HL-60 (cell line): ENCODE data around the gene IL15.

Experiments used
- DNase-seq, 2 experiments: peaks; one replicate each; pipeline ENCODE4 v3.0.0-alpha.2; 2010 to 2020; ENCODE audit warnings: low read depth in 1 of 2, low spot score in 1 of 2
- H3K27ac ChIP-seq: fragments of 250-450 bp; sonication (Bioruptor Pico); replicated peaks from 2 replicates; pipeline ENCODE4 v1.5.1; 2020; ENCODE audit warnings: mild to moderate bottlenecking, moderate library complexity
- H3K27me3 ChIP-seq: fragments of 250-450 bp; sonication (Bioruptor Pico); 2 replicates; pipeline ENCODE4 v1.5.1; 2021; ENCODE audit warnings: mild to moderate bottlenecking, moderate library complexity; ENCODE audit not compliant: insufficient read depth, poor library complexity, severe bottlenecking
- H3K4me3 ChIP-seq: replicated peaks from 2 replicates; pipeline ENCODE4 v1.5.1; 2011; ENCODE audit warnings: mild to moderate bottlenecking, control low read depth, low read length; ENCODE audit not compliant: insufficient read depth
- CTCF ChIP-seq: IDR thresholded peaks from one replicate; pipeline ENCODE4 v1.5.1; 2011; ENCODE audit warnings: low read length, control low read depth, inconsistent platforms; ENCODE audit not compliant: insufficient read depth
- GABPA ChIP-seq: IDR thresholded peaks from 2 replicates; pipeline ENCODE4 v1.6.1; 2012; ENCODE audit warnings: low read depth
- POLR2AphosphoS5 ChIP-seq: IDR thresholded peaks from 2 replicates; pipeline ENCODE4 v1.6.1; 2012; ENCODE audit warnings: low read depth
- REST ChIP-seq: IDR thresholded peaks from 2 replicates; pipeline ENCODE4 v1.6.1; 2012; ENCODE audit warnings: low read depth; ENCODE audit not compliant: insufficient replicate concordance
- SPI1 ChIP-seq: IDR thresholded peaks from 2 replicates; pipeline ENCODE4 v1.6.1; 2012; ENCODE audit warnings: low read depth, mild to moderate bottlenecking, borderline replicate concordance

Gene IL15

GRCh38 chr4:141625023-141625422 is 11.4 kb upstream of the IL15 start:
- DNase-seq: no peak
- no peak overlapping the region for H3K4me3 ChIP-seq
- no peaks in the 10 kb centered on the region for H3K27me3 ChIP-seq
- TF ChIP-seq REST (no peak), POLR2AphosphoS5 (no peak), GABPA (no peak), SPI1 (no peak), CTCF (no peak)
- no peak overlapping the region for H3K27ac ChIP-seq

- TF ChIP-seq GABPA (no peak), SPI1 (peak; percentile 81)
- peaks cover 6% of the 10 kb centered on the region for H3K27me3 ChIP-seq
- H3K4me3 ChIP-seq: no peak overlapping the region
- DNase-seq: no peak
- no peak overlapping the region for H3K27ac ChIP-seq
Measured at GRCh38 chr4:141630854-141631253, 5.5 kb upstream of the IL15 start.

- no peak overlapping the region for H3K4me3 ChIP-seq
- H3K27me3 ChIP-seq: peaks cover 26% of the 10 kb centered on the region
- TF ChIP-seq REST: no peak
- no peak overlapping the region for H3K27ac ChIP-seq
- no peak for DNase-seq
Measured at GRCh38 chr4:141635736-141636081, 674 bp upstream of the IL15 start.

GRCh38 chr4:141636771-141637460 is 533 bp downstream of the IL15 start:
- H3K27ac ChIP-seq: no peak overlapping the region
- H3K27me3 ChIP-seq: peaks cover 26% of the 10 kb centered on the region
- DNase-seq: no peak
- TF ChIP-seq POLR2AphosphoS5 (no peak), CTCF (no peak), SPI1 (no peak), GABPA (no peak), REST (no peak)
- peak overlapping the region; percentile 59 for H3K4me3 ChIP-seq
